Stimulated activated naive CD8-positive, alpha-beta T cell treated with anti-CD3 and anti-CD28 coated beads, Interleukin-15, amount 100 ng/mL, for 72 hours (primary cell): Measurements from ENCODE around the gene IFNA13.

Experiments
- ATAC-seq: fragments of 150-1000 bp; cut with Tn5 transposase; 2 replicates; pipeline ENCODE4 v1.10.0; 2021; ENCODE audit warnings: mild to moderate bottlenecking, moderate library complexity
- DNase-seq, 2 donors: peaks; one replicate each; pipeline ENCODE4 v3.0.0; 2021 to 2022
- H3K27ac Mint-ChIP-seq, 2 donors: one replicate each; pipeline ENCODE4 v1.8.0; 2022; ENCODE audit warnings: mild to moderate bottlenecking in 2 of 2, mixed read lengths in 2 of 2, moderate library complexity in 2 of 2
- H3K27me3 Mint-ChIP-seq: one replicate; pipeline ENCODE4 v1.8.0; 2022; ENCODE audit warnings: mixed read lengths
- H3K4me1 Mint-ChIP-seq: one replicate; pipeline ENCODE4 v1.8.0; 2022; ENCODE audit warnings: mild to moderate bottlenecking, mixed read lengths
- H3K4me3 Mint-ChIP-seq, 2 donors: one replicate each; pipeline ENCODE4 v1.8.0; 2022; ENCODE audit warnings: mild to moderate bottlenecking in 2 of 2, mixed read lengths in 2 of 2, moderate library complexity in 1 of 2
- H3K9me3 Mint-ChIP-seq, 2 donors: one replicate each; pipeline ENCODE4 v1.8.0; 2022; ENCODE audit warnings: mixed read lengths in 2 of 2

The IFNA13 gene

GRCh38 chr9:21367957-21368356 is at the start of gene IFNA13:
IFNA13 (minus strand) TSS chr9:21368057; CDS start chr9:21368010, 47 bp downstream.
- DNase-seq, result no peak
- no peak for ATAC-seq
- Mint-ChIP-seq H3K27me3 (peaks cover 34% of the 10 kb centered on the region), H3K4me3 (no peak within 1 kb of the TSS), H3K9me3 (no peaks in the 10 kb centered on the region), H3K27ac (no peak within 1 kb of the TSS), H3K4me1 (no peaks in the 10 kb centered on the region)

DNA sequence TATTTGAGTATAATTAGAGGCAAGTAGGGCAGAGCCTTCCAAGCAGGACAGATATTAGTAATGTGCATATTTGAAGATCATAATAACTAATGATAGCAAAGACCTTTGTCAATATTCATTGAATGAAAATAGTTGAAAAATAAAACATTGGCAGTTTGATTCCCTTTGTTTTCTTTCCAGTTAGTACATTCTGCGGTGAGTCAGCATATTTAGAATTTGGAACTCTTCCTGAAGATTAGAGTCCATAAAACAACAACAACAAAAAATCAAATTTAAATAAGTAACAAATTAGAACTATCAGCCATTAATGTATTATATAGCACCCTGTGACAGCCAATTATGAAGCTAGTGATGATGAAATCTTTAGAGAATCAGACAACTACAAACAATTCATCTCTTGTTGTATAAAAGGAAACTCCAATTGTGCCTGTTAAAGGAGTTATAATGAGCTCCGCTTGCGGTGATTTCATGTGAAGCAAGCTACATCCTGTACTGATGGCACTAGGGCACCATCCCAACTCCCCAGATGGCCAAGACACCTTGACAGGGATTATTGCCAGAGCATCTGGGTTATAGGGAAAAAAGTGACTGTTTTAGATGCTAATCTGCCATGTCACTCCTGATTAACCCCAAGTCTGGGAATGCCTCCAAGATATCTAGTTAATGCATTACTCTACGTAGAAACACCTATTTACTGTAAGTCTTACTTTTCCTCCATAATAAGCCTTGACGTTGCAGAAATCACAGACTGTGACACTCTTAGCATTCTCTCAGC is 47.8 kb upstream of the IFNA13 start:
- H3K9me3 Mint-ChIP-seq, result no peaks in the 10 kb centered on the region
- no peak for DNase-seq
- peaks cover 18% of the 10 kb centered on the region for H3K27me3 Mint-ChIP-seq
- no peak overlapping the region for H3K4me3 Mint-ChIP-seq
- H3K4me1 Mint-ChIP-seq, result peaks cover 6% of the 10 kb centered on the region
- ATAC-seq, result no peak
- H3K27ac Mint-ChIP-seq, result no peak overlapping the region

- no peak for DNase-seq
- Mint-ChIP-seq H3K27ac (peak overlapping the region in 1 of 2 donors; percentile 15), H3K27me3 (peaks cover 23% of the 10 kb centered on the region), H3K4me3 (no peak overlapping the region), H3K4me1 (peaks cover 6% of the 10 kb centered on the region), H3K9me3 (no peaks in the 10 kb centered on the region)
- no peak for ATAC-seq
Observed at GRCh38 chr9:21414220-21414940, 46.5 kb upstream of the IFNA13 start.

DNA sequence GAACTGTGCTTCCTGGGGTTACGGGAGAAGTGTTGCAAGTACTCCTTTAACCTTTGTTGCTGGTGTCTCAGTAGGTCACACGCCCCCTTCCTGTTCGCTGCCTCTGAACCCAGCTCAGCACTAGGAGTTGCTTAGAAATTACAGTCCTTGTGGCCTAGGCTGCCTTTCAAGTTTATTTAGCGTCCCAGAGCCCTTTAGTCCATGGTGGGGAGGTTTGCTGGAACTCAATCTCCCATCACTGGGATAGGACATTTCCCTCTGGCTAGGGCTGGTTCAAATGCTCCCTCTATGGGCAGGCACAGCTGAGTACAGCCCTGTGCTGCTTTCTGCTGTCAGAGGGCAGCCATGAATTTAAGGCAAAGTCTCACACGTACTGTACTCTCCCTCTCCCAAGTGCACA is 45.8 kb upstream of the IFNA13 start:
- peak; percentile 82 for ATAC-seq
- no peak overlapping the region for H3K4me3 Mint-ChIP-seq
- H3K27me3 Mint-ChIP-seq, result peaks cover 23% of the 10 kb centered on the region

DNA sequence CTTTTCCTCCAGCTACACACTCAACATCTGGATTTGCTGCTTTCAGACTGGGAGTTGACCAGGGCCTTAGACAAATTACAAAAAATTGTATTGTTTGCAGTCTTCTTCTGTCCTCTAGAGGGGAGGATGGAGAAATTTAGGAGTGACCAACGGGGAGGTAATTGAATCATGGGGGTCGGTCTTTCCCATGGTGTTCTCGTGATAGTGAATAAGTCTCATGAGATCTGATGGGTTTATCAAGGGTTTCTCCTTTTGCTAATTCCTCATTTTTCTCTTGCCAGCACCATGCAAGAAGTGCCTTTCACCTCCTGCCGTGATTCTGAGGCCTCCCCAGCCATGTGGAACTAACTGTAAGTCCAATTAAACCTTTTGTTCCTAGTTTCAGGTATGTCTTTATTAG is 45.3 kb upstream of the IFNA13 start:
- Mint-ChIP-seq H3K27me3 (peaks cover 23% of the 10 kb centered on the region), H3K27ac (no peak overlapping the region), H3K4me1 (peaks cover 6% of the 10 kb centered on the region), H3K9me3 (no peaks in the 10 kb centered on the region), H3K4me3 (no peak overlapping the region)
- ATAC-seq (no peak), DNase-seq (no peak)

More for the DNA sequence above, 45.8 kb upstream of the IFNA13 start:
- Mint-ChIP-seq H3K9me3 (no peaks in the 10 kb centered on the region), H3K27ac (no peak overlapping the region), H3K4me1 (peaks cover 6% of the 10 kb centered on the region)
- no peak for DNase-seq

DNA sequence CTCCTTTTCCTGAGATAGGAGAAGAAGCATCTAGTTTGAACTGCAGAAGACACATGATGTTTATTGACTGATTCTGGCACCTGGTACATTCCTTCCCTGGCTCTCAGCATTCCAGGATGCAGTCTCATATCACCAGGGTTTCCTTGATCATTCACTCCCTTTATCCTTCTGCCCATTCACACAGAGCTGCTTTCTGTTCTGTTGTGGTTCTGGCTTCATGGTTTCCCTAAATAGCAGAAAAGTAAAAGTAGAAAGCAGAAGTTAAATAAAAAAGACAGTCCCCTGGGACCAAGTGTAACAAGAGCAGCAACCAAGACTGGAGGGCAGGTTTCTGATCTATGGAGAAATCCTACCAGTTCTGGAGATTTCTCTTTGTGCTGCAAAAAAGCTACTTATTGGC is 44.2 kb upstream of the IFNA13 start:
- H3K27me3 Mint-ChIP-seq, result peaks cover 30% of the 10 kb centered on the region
- DNase-seq (no peak), ATAC-seq (no peak)
- no peak overlapping the region for H3K27ac Mint-ChIP-seq
- H3K4me1 Mint-ChIP-seq, result peaks cover 6% of the 10 kb centered on the region
- H3K4me3 Mint-ChIP-seq, result no peak overlapping the region
- H3K9me3 Mint-ChIP-seq, result no peaks in the 10 kb centered on the region

GRCh38 chr9:21408817-21409216 is 41.0 kb upstream of the IFNA13 start, which contains the start of gene IFNA8:
IFNA8 (plus strand) TSS chr9:21409117; CDS start chr9:21409177, 60 bp downstream.
- Mint-ChIP-seq H3K27ac (no peak within 1 kb of the TSS), H3K4me1 (peaks cover 5% of the 10 kb centered on the region), H3K4me3 (no peak within 1 kb of the TSS), H3K27me3 (peaks cover 43% of the 10 kb centered on the region), H3K9me3 (no peaks in the 10 kb centered on the region)
- DNase-seq, result no peak
- no peak for ATAC-seq

- H3K27ac Mint-ChIP-seq, result no peak overlapping the region
- H3K9me3 Mint-ChIP-seq, result no peaks in the 10 kb centered on the region
- ATAC-seq, result no peak
- peaks cover 17% of the 10 kb centered on the region for H3K4me1 Mint-ChIP-seq
- H3K27me3 Mint-ChIP-seq, result peaks cover 66% of the 10 kb centered on the region
- no peak overlapping the region for H3K4me3 Mint-ChIP-seq
- DNase-seq, result no peak
Observed at GRCh38 chr9:21404146-21404545, 36.3 kb upstream of the IFNA13 start.

- ATAC-seq, result peak; percentile 73
- Mint-ChIP-seq H3K27ac (peak overlapping the region in 1 of 2 donors; percentile 43), H3K27me3 (peaks cover 73% of the 10 kb centered on the region), H3K4me1 (peaks cover 17% of the 10 kb centered on the region), H3K4me3 (peak overlapping the region; percentile 77 to 82), H3K9me3 (no peaks in the 10 kb centered on the region)
- peak in 1 of 2 donors; percentile 24 for DNase-seq
Observed at GRCh38 chr9:21402386-21403251, 34.8 kb upstream of the IFNA13 start.

DNA sequence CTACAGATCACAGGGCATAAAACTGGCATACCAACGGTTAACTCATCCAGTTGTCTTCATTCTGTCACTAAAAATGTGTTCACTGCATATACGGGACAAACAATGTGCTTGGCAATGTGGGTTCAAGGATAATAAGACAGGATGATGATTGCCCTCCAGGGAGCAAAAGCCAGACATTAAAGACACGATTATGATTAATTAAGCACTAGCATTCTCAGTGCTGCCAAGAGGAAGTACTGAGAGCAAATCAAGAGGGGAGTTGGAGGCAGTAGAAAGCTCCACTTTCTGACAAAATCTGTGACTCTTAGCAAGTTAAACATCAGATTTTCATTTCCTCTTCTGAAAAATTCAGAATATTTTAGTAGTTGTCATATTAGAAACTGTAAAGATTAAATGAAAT is 32.1 kb upstream of the IFNA13 start:
- DNase-seq, result no peak
- Mint-ChIP-seq H3K27ac (no peak overlapping the region), H3K9me3 (no peaks in the 10 kb centered on the region), H3K4me3 (no peak overlapping the region), H3K27me3 (peaks cover 68% of the 10 kb centered on the region), H3K4me1 (peaks cover 27% of the 10 kb centered on the region)
- no peak for ATAC-seq

DNA sequence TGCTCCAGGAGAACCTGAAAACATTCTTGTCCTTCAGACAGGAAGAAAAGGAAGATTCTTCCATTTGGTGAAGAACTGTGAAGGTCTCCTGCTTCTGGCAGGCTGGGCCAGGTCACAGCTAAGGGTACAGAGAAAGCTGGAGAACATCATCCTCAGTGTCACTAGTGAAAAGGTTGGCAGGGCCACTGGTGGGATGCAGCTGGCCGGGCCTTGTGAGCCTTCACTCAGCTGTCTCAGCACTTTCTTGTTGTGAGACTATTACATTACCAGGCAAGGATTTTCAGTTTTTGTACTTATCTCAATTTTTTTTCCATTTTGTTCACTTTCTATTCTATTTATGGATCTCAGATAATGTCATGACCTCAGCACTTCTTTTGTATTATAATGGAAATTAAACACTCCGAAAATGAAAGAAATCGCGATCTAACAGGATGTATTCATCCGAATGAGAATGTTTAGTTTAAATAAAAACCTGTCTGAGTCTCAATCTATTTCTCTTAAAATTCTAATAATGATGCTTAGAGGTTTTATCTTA is 31.2 kb upstream of the IFNA13 start:
- Mint-ChIP-seq H3K27me3 (peaks cover 64% of the 10 kb centered on the region), H3K27ac (no peak overlapping the region), H3K9me3 (no peaks in the 10 kb centered on the region)

GRCh38 chr9:21395778-21396717 is 28.2 kb upstream of the IFNA13 start:
- Mint-ChIP-seq H3K27ac (no peak overlapping the region), H3K27me3 (peaks cover 57% of the 10 kb centered on the region), H3K4me3 (peak overlapping the region; percentile 35 to 93)

More for the DNA sequence above, 31.2 kb upstream of the IFNA13 start:
- no peak overlapping the region for H3K4me3 Mint-ChIP-seq
- ATAC-seq (no peak), DNase-seq (no peak)
- H3K4me1 Mint-ChIP-seq, result peaks cover 27% of the 10 kb centered on the region

DNA sequence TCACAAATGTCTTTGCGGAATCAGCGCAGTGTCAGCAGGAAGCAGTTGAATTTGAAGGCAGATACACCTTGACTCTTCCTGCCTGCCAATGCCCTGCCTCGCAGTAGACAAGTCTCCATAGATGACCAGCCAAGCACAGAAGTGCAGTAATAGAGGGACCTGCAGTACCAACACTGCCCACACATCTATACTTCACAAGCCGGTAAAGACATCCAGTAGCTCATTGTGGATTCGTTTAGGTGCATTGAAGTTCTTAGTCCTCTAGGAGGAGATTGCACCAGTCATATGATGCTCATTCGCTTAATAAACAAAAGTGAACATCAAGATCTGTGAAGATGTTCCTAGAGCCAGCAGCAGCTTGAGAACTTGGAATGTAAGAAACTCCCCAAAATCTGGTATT is 24.4 kb upstream of the IFNA13 start:
- ATAC-seq, result peak; percentile 84
- Mint-ChIP-seq H3K27ac (no peak overlapping the region), H3K4me1 (peaks cover 11% of the 10 kb centered on the region), H3K27me3 (peaks cover 63% of the 10 kb centered on the region), H3K4me3 (no peak overlapping the region), H3K9me3 (no peaks in the 10 kb centered on the region)
- no peak for DNase-seq

More at GRCh38 chr9:21395778-21396717, 28.2 kb upstream of the IFNA13 start:
- DNase-seq (peak; percentile 58 to 63), ATAC-seq (peak; percentile 86)
- no peaks in the 10 kb centered on the region for H3K9me3 Mint-ChIP-seq
- H3K4me1 Mint-ChIP-seq, result peaks cover 16% of the 10 kb centered on the region

DNA sequence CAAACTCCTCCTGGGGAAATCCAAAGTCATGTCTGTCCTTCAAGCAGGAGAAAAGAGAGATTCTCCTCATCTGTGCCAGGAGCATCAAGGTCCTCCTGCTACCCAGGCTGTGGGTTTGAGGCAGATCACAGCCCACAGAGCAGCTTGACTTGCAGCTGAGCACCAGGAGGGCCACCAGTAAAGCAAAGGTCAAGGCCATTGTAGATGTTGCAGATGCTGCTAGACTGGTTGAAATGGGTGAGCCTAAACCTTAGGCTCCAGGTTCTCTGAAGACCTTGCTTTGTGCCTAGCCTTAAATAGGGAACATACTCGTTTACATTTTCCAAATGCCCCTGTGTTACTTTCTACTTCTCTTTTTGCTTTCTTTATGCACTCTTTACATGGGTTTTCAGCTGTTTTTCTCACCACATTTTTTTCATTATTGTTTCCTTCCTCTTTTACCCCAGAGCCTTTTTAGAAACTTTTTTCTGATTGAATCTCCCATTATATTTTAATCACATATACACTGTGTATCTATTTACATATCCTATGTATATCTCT is 17.3 kb upstream of the IFNA13 start, which contains the start of gene IFNA2:
IFNA2 (minus strand) TSS at position 268 of the 540 bp plus-strand sequence; CDS start at position 199, 69 bp downstream.
- peaks cover 40% of the 10 kb centered on the region for H3K27me3 Mint-ChIP-seq
- DNase-seq (no peak), ATAC-seq (no peak)
- peaks cover 16% of the 10 kb centered on the region for H3K4me1 Mint-ChIP-seq
- H3K27ac Mint-ChIP-seq, result no peak within 1 kb of the TSS
- H3K9me3 Mint-ChIP-seq, result no peaks in the 10 kb centered on the region
- H3K4me3 Mint-ChIP-seq, result no peak within 1 kb of the TSS
